NCI-H524 treated with DMSO at 0.1 percent for 48 hours (cell line): ENCODE data around the gene TRMT10B.
"Not testable (repeated sequence)": the region's sequence is repeated elsewhere in the genome, so short reads cannot be mapped to it uniquely, and the experiment has no call there.

Experiments used
- DNase-seq: peaks from one replicate; lab custom pipeline; 2025; lab: John Stamatoyannopoulos, UW

TRMT10B gene

GRCh38 chr9:37751186-37751585, 2.4 kb upstream of the TRMT10B start:
- no peak for DNase-seq

GRCh38 chr9:37751704-37752103, 1.9 kb upstream of the TRMT10B start:
- not testable (repeated sequence) for DNase-seq

- not testable (repeated sequence) for DNase-seq
Measured at GRCh38 chr9:37752112-37752511, 1.5 kb upstream of the TRMT10B start.

- DNase-seq, result no peak
Measured at GRCh38 chr9:37752642-37753488, 740 bp upstream of the TRMT10B start.

GRCh38 chr9:37758747-37759146, 5.1 kb downstream of the TRMT10B start:
- DNase-seq, result no peak

- DNase-seq, result no peak
Measured at GRCh38 chr9:37760416-37761161, 7.0 kb downstream of the TRMT10B start.

GRCh38 chr9:37761511-37761910, 7.9 kb downstream of the TRMT10B start:
- DNase-seq, result no peak

GRCh38 chr9:37765263-37765662, 11.7 kb downstream of the TRMT10B start:
- DNase-seq, result not testable (repeated sequence)

- no peak for DNase-seq
Measured at GRCh38 chr9:37769306-37769705, 15.7 kb downstream of the TRMT10B start.

GRCh38 chr9:37769995-37770394, 16.4 kb downstream of the TRMT10B start:
- no peak for DNase-seq

- no peak for DNase-seq
Measured at GRCh38 chr9:37775216-37775919, 21.8 kb downstream of the TRMT10B start.

- DNase-seq, result no peak
Measured at GRCh38 chr9:37776328-37776727, 22.7 kb downstream of the TRMT10B start.

- no peak for DNase-seq
Measured at GRCh38 chr9:37778534-37778933, 24.9 kb downstream of the TRMT10B start.

- DNase-seq, result no peak
Measured at GRCh38 chr9:37784291-37784615, 30.6 kb downstream of the TRMT10B start.

GRCh38 chr9:37784616-37785483, 31.2 kb downstream of the TRMT10B start, which contains the start of gene EXOSC3:
TSS of gene EXOSC3 (minus strand) at chr9:37785064. CDS start at chr9:37785044, 20 bp downstream.
- DNase-seq, result peak; percentile 45

- no peak for DNase-seq
Measured at GRCh38 chr9:37787059-37787458, 33.5 kb downstream of the TRMT10B start.

- no peak for DNase-seq
Measured at GRCh38 chr9:37788332-37788731, 34.7 kb downstream of the TRMT10B start.

GRCh38 chr9:37790096-37790495, 36.5 kb downstream of the TRMT10B start:
- DNase-seq, result no peak

- no peak for DNase-seq
Measured at GRCh38 chr9:37792122-37792521, 38.5 kb downstream of the TRMT10B start.

- no peak for DNase-seq
Measured at GRCh38 chr9:37796232-37796631, 42.6 kb downstream of the TRMT10B start.

- no peak for DNase-seq
Measured at GRCh38 chr9:37798677-37799076, 45.1 kb downstream of the TRMT10B start.
